Measurements from ENCODE around the gene ADI1.

ADI1 gene

DNA sequence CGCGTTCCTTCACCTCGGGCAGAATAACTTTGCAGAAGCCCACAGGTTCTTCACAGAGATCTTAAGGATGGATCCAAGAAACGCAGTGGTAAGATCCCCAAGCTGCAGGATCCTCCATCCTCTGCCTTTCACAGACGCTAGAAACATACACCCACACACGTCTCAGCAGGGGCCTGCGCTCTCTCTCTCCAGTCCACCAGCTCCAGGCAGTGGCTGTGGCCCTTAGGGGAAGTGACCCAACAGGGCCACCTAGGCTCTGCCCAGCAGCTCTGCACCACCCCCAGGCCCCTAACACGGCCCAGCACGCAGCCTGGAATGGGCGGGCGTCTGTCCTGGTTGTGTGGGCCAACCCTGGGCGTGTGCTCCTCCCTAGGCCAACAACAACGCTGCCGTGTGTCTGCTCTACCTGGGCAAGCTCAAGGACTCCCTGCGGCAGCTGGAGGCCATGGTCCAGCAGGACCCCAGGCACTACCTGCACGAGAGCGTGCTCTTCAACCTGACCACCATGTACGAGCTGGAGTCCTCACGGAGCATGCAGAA lies 40.4 kb downstream of the ADI1 start:
- no peak for DNase-seq

GRCh38 chr2:3476985-3477327 lies 42.4 kb downstream of the ADI1 start:
- no peak for DNase-seq

DNA sequence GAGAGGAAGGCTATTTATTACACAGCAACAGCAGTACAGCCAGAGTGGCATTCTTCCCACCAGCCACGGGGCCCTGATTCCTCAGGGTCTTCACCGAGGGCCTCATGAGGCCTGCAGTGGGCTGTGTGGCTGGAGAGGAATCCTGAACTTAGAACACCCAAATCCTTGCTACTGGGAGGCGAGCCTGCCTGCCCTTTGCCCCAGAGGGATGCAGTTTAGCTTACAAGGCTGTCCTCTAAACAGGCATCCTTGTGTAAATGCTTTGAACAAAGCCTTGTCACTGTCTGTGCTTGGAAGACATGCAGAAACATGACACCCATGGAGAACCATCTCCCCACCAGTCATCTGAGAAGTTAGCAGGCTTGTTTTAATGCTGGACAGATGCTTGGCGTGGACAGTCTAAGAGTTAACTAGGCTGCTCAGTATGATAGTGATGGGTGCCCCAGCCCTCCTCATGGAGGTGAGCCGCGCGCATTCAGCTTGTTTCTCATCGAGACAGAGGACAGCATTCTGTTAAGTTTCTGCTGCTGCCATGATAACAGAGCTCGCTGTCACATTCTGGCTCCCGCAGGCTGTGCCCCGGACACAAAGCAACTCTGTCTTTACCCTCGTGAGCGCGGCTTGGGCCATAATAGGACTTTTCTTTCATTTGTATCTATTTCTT lies 42.9 kb downstream of the ADI1 start:
- no peak for DNase-seq

GRCh38 chr2:3475771-3476170 lies 43.6 kb downstream of the ADI1 start:
- DNase-seq, result no peak

DNA sequence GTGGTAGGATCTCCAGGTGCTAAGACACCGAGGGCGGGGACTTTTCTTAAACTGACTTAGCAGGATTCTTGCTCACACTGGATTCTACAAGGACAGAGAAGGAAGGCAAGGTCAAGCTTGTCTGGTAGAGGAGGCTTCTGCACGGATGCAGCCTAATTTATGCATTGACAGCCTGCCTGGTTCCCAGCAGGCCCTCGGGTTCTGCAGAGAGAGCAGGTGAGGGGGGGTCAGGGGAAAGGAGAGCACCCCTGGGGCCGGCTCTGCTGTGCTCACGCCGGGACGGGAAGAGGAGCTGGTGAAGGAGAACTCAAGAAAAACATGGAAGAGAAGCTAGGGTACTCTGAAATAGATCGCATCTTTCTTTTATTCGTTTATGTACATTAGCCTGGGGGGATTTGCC lies 46.4 kb downstream of the ADI1 start:
- DNase-seq, result no peak

DNA sequence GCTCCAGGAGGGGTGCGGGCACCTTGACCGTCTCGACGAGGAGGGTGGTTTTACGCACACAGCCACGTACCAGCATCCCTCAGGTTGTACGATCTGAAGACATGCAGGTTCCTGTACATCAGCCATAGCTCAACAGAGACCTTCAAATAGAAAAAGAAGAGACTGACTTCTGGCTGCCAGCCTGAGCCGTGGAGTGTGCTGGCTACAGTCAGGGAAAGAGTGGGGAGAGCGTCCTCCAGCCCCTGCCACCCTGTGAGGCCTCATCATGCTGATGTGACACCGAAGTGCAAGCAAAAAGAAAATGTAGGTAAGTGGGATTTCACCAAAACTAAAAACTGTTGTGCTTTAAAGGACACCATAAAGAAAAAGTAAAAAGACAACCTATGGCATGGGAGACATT lies 47.0 kb downstream of the ADI1 start:
- no peak for DNase-seq

DNA sequence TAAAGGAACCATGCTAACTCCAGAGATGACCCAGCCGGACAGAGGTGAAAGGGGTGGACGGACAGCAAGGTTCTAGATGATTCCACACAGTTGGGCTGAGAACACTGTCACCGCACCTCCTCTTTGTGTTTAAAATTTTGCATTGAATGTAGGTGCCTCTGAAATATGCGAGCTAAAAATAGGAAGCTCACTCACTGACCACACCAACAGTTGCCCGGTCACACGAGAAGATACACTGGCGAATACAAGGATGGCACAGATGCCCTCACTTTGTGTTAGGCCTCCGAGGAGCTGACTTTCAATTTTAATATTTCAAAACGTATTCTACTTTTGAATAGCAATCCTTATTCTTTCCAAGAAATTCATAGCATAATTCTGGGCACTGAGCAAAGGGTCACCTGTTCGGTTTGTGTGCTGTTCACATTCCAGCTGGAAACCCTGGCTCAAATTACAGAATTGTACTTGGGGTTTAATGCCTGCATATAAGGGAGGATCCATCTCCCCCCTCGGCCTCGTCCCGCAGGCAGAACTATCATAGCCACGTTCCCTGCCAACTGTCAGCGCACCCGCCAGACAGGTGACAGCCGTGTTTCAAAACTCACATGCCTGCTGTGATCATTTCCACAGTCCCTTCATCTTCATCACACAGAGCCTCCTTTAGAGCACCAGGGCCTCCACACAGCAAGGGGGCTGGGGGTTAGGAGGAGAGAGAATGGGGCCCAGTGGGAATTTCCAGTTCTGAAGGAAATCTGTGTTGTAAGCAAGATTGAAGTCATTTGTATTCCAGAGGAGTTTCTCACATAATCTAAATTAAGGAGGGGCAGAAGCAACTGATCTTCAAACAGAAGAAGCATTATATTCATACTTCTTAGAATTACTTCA lies 48.2 kb downstream of the ADI1 start:
- DNase-seq, result no peak

GRCh38 chr2:3470166-3470651 lies 49.1 kb downstream of the ADI1 start:
- DNase-seq, result peak; percentile 89

- DNase-seq, result no peak
Measured at GRCh38 chr2:3469486-3469885, 49.8 kb downstream of the ADI1 start.

DNA sequence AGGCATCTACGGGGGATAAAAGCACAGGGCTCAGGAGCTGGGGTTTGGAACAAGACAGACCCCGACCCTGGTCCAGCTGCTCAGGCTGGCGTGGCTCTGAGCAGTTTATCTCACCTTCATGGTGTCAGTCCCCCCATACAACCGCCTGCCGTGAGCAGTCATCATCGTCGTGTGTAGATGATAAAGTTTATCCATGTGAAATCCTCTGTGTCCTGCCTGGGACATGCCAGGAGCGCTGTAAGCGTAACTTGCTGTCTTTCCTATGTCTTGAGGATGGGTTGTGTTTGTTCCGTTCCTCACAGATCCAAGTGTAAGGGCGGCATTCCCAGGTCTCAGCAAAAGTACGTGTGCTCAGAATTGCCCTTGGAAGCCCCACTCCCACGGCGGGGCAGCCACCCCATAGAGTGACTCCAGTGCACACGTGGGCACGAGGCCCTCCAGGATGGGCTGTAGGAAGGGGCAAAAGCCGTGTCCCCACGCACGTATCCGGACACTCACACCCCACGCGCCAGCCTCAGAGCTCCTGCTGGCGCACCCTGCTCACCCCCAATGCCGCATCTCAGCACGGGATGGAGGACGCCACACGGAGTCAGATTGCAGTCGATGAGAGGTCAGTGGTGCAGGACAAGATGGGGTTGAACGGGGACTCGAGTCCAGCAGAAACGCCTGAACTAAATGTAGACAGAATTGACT lies 50.9 kb downstream of the ADI1 start:
- DNase-seq, result no peak

- no peak for DNase-seq
Measured at GRCh38 chr2:3467654-3468053, 51.7 kb downstream of the ADI1 start.

GRCh38 chr2:3466966-3467365 lies 52.4 kb downstream of the ADI1 start:
- no peak for DNase-seq

DNA sequence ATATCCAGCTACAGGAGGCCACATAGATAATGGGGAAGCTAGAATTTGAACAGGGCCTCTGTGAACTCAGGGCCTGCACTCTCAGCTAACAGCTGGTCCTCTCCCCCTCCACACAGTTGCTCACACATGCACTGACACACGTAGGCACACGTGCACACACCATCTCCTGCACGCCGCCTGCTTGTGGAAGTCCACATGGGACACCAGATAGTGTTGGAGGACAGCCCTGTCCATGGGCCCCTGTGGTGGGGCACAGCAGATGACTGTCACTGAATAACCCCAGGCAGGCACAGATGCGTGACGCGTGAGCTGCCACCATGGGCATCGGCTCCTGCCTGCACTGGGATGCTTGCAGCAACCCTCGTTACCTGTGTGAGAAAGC lies 52.9 kb downstream of the ADI1 start:
- DNase-seq, result no peak

- peak; percentile 89 for DNase-seq
Measured at GRCh38 chr2:3465844-3466481, 53.4 kb downstream of the ADI1 start.

- no peak for DNase-seq
Measured at GRCh38 chr2:3465328-3465727, 54.0 kb downstream of the ADI1 start.

DNA sequence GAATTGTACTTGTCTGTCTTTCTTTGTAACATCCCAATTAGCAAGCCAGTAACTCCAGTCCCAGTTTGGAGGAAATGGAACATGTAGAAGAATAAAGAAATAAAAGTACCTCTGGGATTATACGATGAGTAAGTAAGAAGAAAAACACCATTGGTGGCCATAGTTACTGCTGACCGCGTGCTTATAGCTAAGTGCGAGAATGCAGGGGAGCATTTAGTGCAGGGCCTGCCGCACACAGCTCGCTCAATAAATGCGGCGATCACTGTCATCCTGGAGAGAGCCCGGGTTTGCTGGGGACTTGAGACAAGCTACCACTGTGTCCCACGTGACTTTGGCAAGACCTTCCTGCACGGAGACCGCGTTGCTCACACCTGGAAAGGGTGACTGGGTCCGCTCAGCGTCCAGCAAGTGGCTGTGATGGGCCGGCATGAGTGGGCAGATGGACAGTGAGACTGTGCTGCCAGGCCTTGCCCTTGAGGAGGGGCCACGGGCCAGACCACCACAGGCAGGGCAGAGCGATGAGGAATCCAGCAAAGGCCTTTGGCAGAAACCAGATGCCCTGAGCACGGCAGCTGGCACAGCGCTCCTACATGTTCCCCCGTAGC lies 54.8 kb downstream of the ADI1 start:
- DNase-seq, result no peak

- no peak for DNase-seq
Measured at GRCh38 chr2:3463944-3464343, 55.4 kb downstream of the ADI1 start.

DNA sequence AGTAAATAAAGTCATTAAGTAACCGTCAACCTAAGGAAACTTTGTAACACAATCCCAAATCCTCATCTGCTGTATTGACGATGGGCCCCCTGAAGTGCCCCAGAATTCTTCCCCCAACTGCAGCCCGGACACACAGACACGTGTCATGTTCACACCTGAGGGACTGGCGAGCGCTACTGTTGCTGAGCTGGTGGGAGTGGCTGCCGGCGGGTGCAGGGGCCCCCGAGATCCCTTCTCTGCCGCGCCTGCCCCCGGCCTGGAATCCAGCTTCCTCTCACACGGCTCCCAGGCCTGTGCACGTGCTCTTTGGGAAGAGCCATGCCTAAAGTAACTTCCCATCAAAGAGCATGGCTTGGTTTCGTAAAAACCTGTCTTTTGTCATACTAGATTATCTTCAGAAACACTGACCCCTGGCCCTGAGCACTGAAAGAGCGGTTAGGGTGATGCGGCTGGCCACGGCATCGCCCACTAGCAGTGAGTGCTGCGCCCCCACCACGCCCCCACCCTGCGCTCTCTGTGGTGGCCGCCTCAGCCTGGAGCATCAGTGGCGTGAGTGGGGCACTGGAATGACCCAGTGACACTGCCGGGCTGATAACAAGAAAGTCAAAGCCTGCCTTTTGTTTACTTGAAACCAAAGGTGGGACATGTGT lies 56.0 kb downstream of the ADI1 start:
- no peak for DNase-seq

GRCh38 chr2:3462493-3463104 lies 56.7 kb downstream of the ADI1 start:
- DNase-seq, result no peak

DNA sequence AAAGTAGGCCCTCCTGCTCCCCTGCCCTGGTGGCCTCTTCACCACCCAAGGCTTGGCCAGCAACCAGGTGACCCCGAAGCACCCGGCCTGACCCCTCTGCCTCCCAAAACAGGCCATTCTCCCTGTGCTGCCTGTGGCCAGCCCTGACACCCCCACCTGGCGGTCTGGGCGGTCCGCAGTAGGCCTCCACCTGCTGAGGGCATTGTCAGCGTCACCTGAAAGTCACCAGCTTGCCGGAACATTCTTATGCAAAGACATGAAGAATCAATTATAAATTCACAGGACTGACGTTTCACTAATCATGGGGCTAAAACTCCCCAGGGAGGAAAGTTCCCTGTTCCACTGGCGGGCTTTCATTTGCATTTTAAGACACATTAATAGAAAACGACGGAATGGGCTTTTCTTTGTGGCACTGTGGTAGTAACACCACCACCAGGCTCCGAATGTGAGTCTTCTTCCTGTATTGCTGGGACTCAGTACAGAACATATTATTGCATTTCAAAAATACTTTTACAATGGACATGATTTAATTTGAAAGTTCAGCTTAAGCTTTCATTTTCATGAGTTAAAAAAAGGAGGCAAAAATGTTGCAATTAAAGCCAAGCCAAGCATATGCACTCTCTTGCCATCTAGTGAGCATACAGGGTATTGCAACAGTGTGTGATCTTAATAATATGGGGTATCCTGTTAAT lies 57.4 kb downstream of the ADI1 start:
- DNase-seq, result peak; percentile 53

Measured in EL (cell line).